H9 (cell line): ENCODE measurements around the gene SIGLEC8. TPM values are rescaled to one million over a fixed set of nuclear protein-coding genes. Genes with fewer than 3 reads are reported as not detected.
A peak's percentile ranks its signal among the peaks of the same experiment; 100 is the strongest.

Experiments used
- DNase-seq: peaks from one replicate; pipeline ENCODE4 v3.0.0-alpha.2; 2017
- H2AFZ ChIP-seq: one replicate; pipeline ENCODE4 v1.6.1; 2013; ENCODE audit warnings: mild to moderate bottlenecking, low read length, control low read depth, moderate library complexity
- H2AK5ac ChIP-seq: 2 replicates; pipeline ENCODE4 v1.6.1; 2013; ENCODE audit warnings: low read length, control low read depth, mixed read lengths; ENCODE audit not compliant: insufficient read length
- H2BK120ac ChIP-seq: one replicate; pipeline ENCODE4 v1.6.1; 2013; ENCODE audit warnings: low read depth, mild to moderate bottlenecking, low read length, control low read depth, inconsistent platforms; ENCODE audit not compliant: poor library complexity, severe bottlenecking
- H2BK12ac ChIP-seq: 2 replicates; pipeline ENCODE4 v1.6.1; 2013; ENCODE audit warnings: low read length, control low read depth, mixed read lengths, low read depth; ENCODE audit not compliant: insufficient read length
- H2BK15ac ChIP-seq: 2 replicates; pipeline ENCODE4 v1.6.1; 2013; ENCODE audit warnings: low read depth, low read length, control low read depth
- H2BK20ac ChIP-seq: one replicate; pipeline ENCODE4 v1.6.1; 2013; ENCODE audit warnings: low read depth, mild to moderate bottlenecking, low read length, control low read depth, inconsistent platforms; ENCODE audit not compliant: poor library complexity, severe bottlenecking
- H2BK5ac ChIP-seq: 2 replicates; pipeline ENCODE4 v1.6.1; 2013; ENCODE audit warnings: low read length, control low read depth, mixed read lengths; ENCODE audit not compliant: insufficient read length
- H3K14ac ChIP-seq: 2 replicates; pipeline ENCODE4 v1.6.1; 2013; ENCODE audit warnings: low read length, control low read depth; ENCODE audit not compliant: insufficient read depth
- H3K18ac ChIP-seq: 2 replicates; pipeline ENCODE4 v1.6.1; 2013; ENCODE audit warnings: low read depth, mild to moderate bottlenecking, mixed read lengths, low read length, control low read depth; ENCODE audit not compliant: insufficient read length
- H3K23ac ChIP-seq: 2 replicates; pipeline ENCODE4 v1.6.1; 2013; ENCODE audit warnings: low read length, control low read depth, mixed read lengths, low read depth; ENCODE audit not compliant: insufficient read length
- H3K23me2 ChIP-seq: 2 replicates; pipeline ENCODE4 v1.6.1; 2013; ENCODE audit warnings: low read depth, mild to moderate bottlenecking, mixed read lengths, low read length, control low read depth; ENCODE audit not compliant: insufficient read length, poor library complexity, severe bottlenecking
- H3K27ac ChIP-seq: 2 replicates; pipeline ENCODE4 v1.5.1; 2013; ENCODE audit warnings: low read length, control low read depth, mixed read lengths, low read depth; ENCODE audit not compliant: insufficient read length
- H3K27me3 ChIP-seq: 2 replicates; pipeline ENCODE4 v1.6.1; 2013; ENCODE audit warnings: low read length, control low read depth, inconsistent platforms; ENCODE audit not compliant: insufficient read depth
- H3K4ac ChIP-seq: 2 replicates; pipeline ENCODE4 v1.6.1; 2013; ENCODE audit warnings: low read depth, mild to moderate bottlenecking, control low read depth, inconsistent platforms, low read length, moderate library complexity
- H3K4me1 ChIP-seq: 2 replicates; pipeline ENCODE4 v1.6.1; 2013; ENCODE audit warnings: low read length, control low read depth, inconsistent platforms; ENCODE audit not compliant: insufficient read depth
- H3K4me2 ChIP-seq: 2 replicates; pipeline ENCODE4 v1.6.1; 2013; ENCODE audit warnings: low read length, control low read depth, mixed read lengths; ENCODE audit not compliant: insufficient read length, insufficient read depth
- H3K56ac ChIP-seq: 2 replicates; pipeline ENCODE4 v1.6.1; 2013; ENCODE audit warnings: low read depth, mild to moderate bottlenecking, mixed read lengths, low read length, control low read depth; ENCODE audit not compliant: insufficient read length
- H3K79me1 ChIP-seq: 2 replicates; pipeline ENCODE4 v1.6.1; 2013; ENCODE audit warnings: low read depth, mild to moderate bottlenecking, moderate library complexity, low read length, control low read depth, inconsistent platforms; ENCODE audit not compliant: insufficient read depth, poor library complexity, severe bottlenecking
- H3K79me2 ChIP-seq: 2 replicates; pipeline ENCODE4 v1.6.1; 2013; ENCODE audit warnings: low read length, control low read depth, inconsistent platforms; ENCODE audit not compliant: insufficient read depth
- H3K9ac ChIP-seq: 2 replicates; pipeline ENCODE4 v1.6.1; 2013; ENCODE audit warnings: low read length, control low read depth, mixed read lengths; ENCODE audit not compliant: insufficient read length; ENCODE audit errors: extremely low read depth
- H3K9me3 ChIP-seq: one replicate; pipeline ENCODE4 v1.6.1; 2013; ENCODE audit warnings: low read depth, low read length, inconsistent platforms; ENCODE audit not compliant: control insufficient read depth
- H3T11ph ChIP-seq: one replicate; pipeline ENCODE4 v1.6.1; 2013; ENCODE audit warnings: mild to moderate bottlenecking, low read length, control low read depth, inconsistent platforms
- H4K20me1 ChIP-seq: one replicate; pipeline ENCODE4 v1.6.1; 2013; ENCODE audit not compliant: control insufficient read depth, insufficient read length, insufficient read depth
- H4K5ac ChIP-seq: 2 replicates; pipeline ENCODE4 v1.6.1; 2013; ENCODE audit warnings: low read depth, mild to moderate bottlenecking, mixed read lengths, low read length, control low read depth; ENCODE audit not compliant: insufficient read length
- H4K8ac ChIP-seq: replicated peaks from 2 replicates; pipeline ENCODE4 v1.6.1; 2013; ENCODE audit warnings: low read length, control low read depth, mixed read lengths, low read depth; ENCODE audit not compliant: insufficient read length
- H4K91ac ChIP-seq: 2 replicates; pipeline ENCODE4 v1.6.1; 2013; ENCODE audit warnings: low read depth, mild to moderate bottlenecking, moderate library complexity, mixed read lengths, low read length, control low read depth; ENCODE audit not compliant: insufficient read length
- H3K27ac Mint-ChIP-seq, 3 experiments: 2 replicates in 2 of 3; 3 replicates in 1 of 3; pipeline ENCODE4 v1.8.0; 2020 to 2021; ENCODE audit warnings: mixed read lengths in 3 of 3, mild to moderate bottlenecking in 1 of 3, moderate library complexity in 1 of 3
- H3K27me3 Mint-ChIP-seq: 2 replicates; pipeline ENCODE4 v1.8.0; 2021; ENCODE audit warnings: low read depth, mild to moderate bottlenecking, moderate library complexity, mixed read lengths
- H3K36me3 Mint-ChIP-seq, 3 experiments: 2 replicates in 2 of 3; 3 replicates in 1 of 3; pipeline ENCODE4 v1.8.0; 2020 to 2021; ENCODE audit warnings: low read depth in 3 of 3, mixed read lengths in 3 of 3; ENCODE audit not compliant: insufficient read depth in 1 of 3
- H3K4me1 Mint-ChIP-seq, 2 experiments: 2 replicates each; pipeline ENCODE4 v1.8.0; 2020; ENCODE audit warnings: mixed read lengths in 2 of 2
- H3K4me3 Mint-ChIP-seq, 2 experiments: 2 replicates in 1 of 2; 3 replicates in 1 of 2; pipeline ENCODE4 v1.8.0; 2020 to 2021; ENCODE audit warnings: mild to moderate bottlenecking in 2 of 2, mixed read lengths in 2 of 2, moderate library complexity in 1 of 2
- H3K9me3 Mint-ChIP-seq, 2 experiments: 2 replicates in 1 of 2; 3 replicates in 1 of 2; pipeline ENCODE4 v1.8.0; 2020; ENCODE audit warnings: mild to moderate bottlenecking in 2 of 2, mixed read lengths in 2 of 2, moderate library complexity in 1 of 2
- WGBS: extraction: QIAGEN DNeasy Blood & Tissue Kit; methylation state at CpG from one replicate; pipeline ENCODE4 v1.1.7; 2013; ENCODE audit warnings: missing lambda C conversion rate, low lambda C conversion rate, mixed read lengths; ENCODE audit not compliant: insufficient read length; ENCODE audit errors: extremely low coverage; 5-methylcytosine and 5-hydroxymethylcytosine counted together
- total RNA-seq: library from RNA; stranded (reverse); gene quantifications from 2 replicates; pipeline ENCODE4 v1.2.1, GENCODE V29; 2021
- TF ChIP-seq, protein P1 (sequence below): fragments of 200-600 bp; sonication (generic); conservative IDR thresholded peaks from 3 replicates; pipeline ENCODE4 v1.8.0; 2021; ENCODE audit warnings: antibody characterized with exemption, mild to moderate bottlenecking

The SIGLEC8 gene
- total RNA-seq, 1 experiment from 2014 or later = not detected

DNA sequence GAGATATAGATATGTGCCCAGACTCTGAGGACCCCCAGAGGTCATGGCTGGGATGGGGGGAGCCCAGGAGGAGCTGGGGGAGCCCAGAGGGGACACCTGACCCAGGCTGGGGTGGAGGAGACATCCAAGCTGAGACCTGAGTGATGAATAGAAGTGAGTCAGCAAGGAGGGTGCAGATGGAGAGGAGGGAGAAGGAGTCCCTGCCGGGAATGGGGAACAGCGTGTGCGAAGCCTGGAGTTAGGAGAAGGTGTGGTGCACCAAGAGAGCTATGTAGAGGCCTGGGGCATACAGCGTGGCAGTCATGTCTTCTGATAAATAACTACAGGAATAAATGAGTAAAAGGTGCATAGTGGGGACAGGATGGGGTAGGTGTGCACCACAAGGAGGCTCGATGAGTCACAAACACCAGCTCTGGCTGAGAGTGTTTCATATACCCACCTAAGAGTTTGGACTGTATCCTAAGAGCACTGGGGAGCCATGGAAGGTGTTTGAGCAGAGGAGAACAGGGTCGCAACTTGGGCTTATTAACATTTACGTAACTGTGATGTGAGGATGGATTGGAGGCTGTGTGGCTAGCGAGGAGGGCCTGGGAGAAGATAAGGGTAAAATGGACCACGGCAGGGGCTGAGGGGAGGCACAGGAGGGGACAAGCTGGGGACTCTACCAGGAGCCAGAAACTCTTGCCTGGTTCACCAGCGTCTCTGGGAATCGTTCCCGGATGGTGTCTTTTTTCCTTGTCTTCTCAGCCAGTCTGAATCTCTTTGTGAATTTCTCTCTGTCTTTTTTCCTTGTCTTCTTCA lies 21.5 kb upstream of the SIGLEC8 start:
- Histone ChIP-seq H2BK12ac (no peak overlapping the region), H3K18ac (no peak overlapping the region), H3K14ac (no peak overlapping the region), H4K8ac (no peak overlapping the region), H3K23ac (no peak overlapping the region), H3K4me2 (no peak overlapping the region), H4K5ac (no peak overlapping the region), H4K20me1 (no peaks in the 10 kb centered on the region), H2BK5ac (no peak overlapping the region), H3K79me2 (no peaks in the 10 kb centered on the region), H2BK20ac (no peak overlapping the region), H3K9ac (no peak overlapping the region), H2AFZ (no peak overlapping the region), H3T11ph (no peak overlapping the region), H3K27me3 (no peaks in the 10 kb centered on the region), H3K79me1 (no peaks in the 10 kb centered on the region), H3K56ac (no peak overlapping the region), H3K4ac (no peak overlapping the region), H2AK5ac (no peak overlapping the region), H2BK15ac (no peak overlapping the region), H2BK120ac (no peak overlapping the region), H4K91ac (no peak overlapping the region), H3K9me3 (no peaks in the 10 kb centered on the region), H3K4me1 (no peaks in the 10 kb centered on the region), H3K23me2 (no peaks in the 10 kb centered on the region), H3K27ac (no peak overlapping the region)
- peak overlapping the region in 1 of 3 experiments; percentile 21; a peak in 1 of 7 replicates for H3K27ac Mint-ChIP-seq
- no peak overlapping the region for H3K4me3 Mint-ChIP-seq
- H3K36me3 Mint-ChIP-seq = peaks cover 0 to 4% (median 0%) of the 10 kb centered on the region in 3 experiments; a peak in 2 of 7 replicates
- DNase-seq = no peak
- no peaks in the 10 kb centered on the region for H3K4me1 Mint-ChIP-seq
- TF ChIP-seq, protein P1, sequence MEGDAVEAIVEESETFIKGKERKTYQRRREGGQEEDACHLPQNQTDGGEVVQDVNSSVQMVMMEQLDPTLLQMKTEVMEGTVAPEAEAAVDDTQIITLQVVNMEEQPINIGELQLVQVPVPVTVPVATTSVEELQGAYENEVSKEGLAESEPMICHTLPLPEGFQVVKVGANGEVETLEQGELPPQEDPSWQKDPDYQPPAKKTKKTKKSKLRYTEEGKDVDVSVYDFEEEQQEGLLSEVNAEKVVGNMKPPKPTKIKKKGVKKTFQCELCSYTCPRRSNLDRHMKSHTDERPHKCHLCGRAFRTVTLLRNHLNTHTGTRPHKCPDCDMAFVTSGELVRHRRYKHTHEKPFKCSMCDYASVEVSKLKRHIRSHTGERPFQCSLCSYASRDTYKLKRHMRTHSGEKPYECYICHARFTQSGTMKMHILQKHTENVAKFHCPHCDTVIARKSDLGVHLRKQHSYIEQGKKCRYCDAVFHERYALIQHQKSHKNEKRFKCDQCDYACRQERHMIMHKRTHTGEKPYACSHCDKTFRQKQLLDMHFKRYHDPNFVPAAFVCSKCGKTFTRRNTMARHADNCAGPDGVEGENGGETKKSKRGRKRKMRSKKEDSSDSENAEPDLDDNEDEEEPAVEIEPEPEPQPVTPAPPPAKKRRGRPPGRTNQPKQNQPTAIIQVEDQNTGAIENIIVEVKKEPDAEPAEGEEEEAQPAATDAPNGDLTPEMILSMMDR = no peak
- peaks cover 23 to 94% of the 10 kb centered on the region in 2 experiments for H3K9me3 Mint-ChIP-seq
- H3K27me3 Mint-ChIP-seq = peaks cover 41% of the 10 kb centered on the region
- no CpG with 5 or more reads among the region's 12 CpGs for WGBS
